Measurements from ENCODE around the gene RSPH4A. TPM values are rescaled to one million over a fixed set of nuclear protein-coding genes. Genes with fewer than 3 reads are reported as not detected.

The RSPH4A gene
- under 1 TPM in 1 of 2 donors, not detected in 1; 0.28 TPM for total RNA-seq

- Mint-ChIP-seq H3K9me3 (no peaks in the 10 kb centered on the region), H3K4me3 (peak within 1 kb of the TSS; percentile 89), H3K27ac (peak within 1 kb of the TSS; percentile 61), H3K4me1 (peaks cover 12% of the 10 kb centered on the region), H3K36me3 (ENCODE audit: low read depth) (no peaks in the 10 kb centered on the region), H3K27me3 (no peaks in the 10 kb centered on the region)
- ATAC-seq (replicated peaks), result peak; percentile 97
Observed at GRCh38 chr6:116615937-116616736, at the start of gene RSPH4A. RSPH4A (plus strand) TSS chr6:116616479; CDS start chr6:116616624, 145 bp downstream.

DNA sequence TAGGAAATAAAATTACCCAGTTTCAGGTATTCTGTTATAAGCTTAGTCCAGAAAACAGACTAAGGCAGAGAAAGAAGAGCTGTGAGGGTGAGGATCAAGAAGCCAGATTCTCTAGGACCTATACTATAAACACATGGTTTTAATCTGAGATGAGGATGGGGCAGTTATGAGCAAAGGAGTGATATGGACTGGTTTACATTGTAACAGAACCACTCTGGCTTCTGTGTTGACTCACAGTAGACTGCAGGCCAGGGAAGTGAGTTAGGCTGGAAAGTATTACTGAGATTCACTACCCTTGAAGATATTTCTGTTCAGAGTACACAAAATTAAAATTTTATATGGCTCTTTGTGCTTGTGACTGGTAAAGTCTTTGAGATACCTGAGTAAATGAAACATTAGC, 48.2 kb upstream of the RSPH4A start:
- no peak overlapping the region for H3K27ac Mint-ChIP-seq
- no peaks in the 10 kb centered on the region for H3K36me3 Mint-ChIP-seq (ENCODE audit: low read depth)
- H3K9me3 Mint-ChIP-seq, result no peaks in the 10 kb centered on the region
- no peaks in the 10 kb centered on the region for H3K27me3 Mint-ChIP-seq
- no peak overlapping the region for H3K4me3 Mint-ChIP-seq
- peaks cover 6% of the 10 kb centered on the region for H3K4me1 Mint-ChIP-seq
- no peak for ATAC-seq (replicated peaks)

GRCh38 chr6:116568821-116569755, 47.2 kb upstream of the RSPH4A start:
- no peak overlapping the region for H3K27ac Mint-ChIP-seq
- H3K4me3 Mint-ChIP-seq, result peak overlapping the region; percentile 93
- no peaks in the 10 kb centered on the region for H3K9me3 Mint-ChIP-seq

GRCh38 chr6:116570856-116571682, 45.2 kb upstream of the RSPH4A start, which contains the start of gene RWDD1:
RWDD1 (plus strand) TSS chr6:116571504; CDS start chr6:116571583, 79 bp downstream.
- H3K4me3 Mint-ChIP-seq, result peak within 1 kb of the TSS; percentile 93
- peak; percentile 95 for ATAC-seq (replicated peaks)
- peaks cover 13% of the 10 kb centered on the region for H3K4me1 Mint-ChIP-seq
- no peaks in the 10 kb centered on the region for H3K27me3 Mint-ChIP-seq
- H3K36me3 Mint-ChIP-seq (ENCODE audit: low read depth), result peaks cover 22% of the 10 kb centered on the region
- H3K27ac Mint-ChIP-seq, result peak within 1 kb of the TSS; percentile 98
- no peaks in the 10 kb centered on the region for H3K9me3 Mint-ChIP-seq

More at GRCh38 chr6:116568821-116569755, 47.2 kb upstream of the RSPH4A start:
- Mint-ChIP-seq H3K27me3 (no peaks in the 10 kb centered on the region), H3K36me3 (ENCODE audit: low read depth) (peaks cover 3% of the 10 kb centered on the region), H3K4me1 (peaks cover 9% of the 10 kb centered on the region)
- ATAC-seq (replicated peaks), result no peak

DNA sequence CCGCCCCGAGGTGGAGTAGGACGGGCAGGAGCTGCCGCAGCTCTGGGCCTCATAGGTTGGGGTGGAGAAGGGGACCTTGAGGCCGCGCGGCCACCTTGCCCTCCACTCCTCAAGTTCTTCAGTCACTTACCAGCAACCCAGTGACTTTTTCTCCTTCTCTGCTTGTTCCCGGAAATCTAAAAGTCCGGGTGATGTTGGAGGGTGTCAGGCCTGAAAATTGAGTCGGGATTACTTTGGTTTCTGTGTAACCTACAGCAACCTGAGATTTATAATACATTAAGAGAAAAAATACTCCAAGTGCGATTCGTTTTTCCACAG, 44.6 kb upstream of the RSPH4A start:
- peaks cover 17% of the 10 kb centered on the region for H3K4me1 Mint-ChIP-seq
- H3K27ac Mint-ChIP-seq, result peak overlapping the region; percentile 98
- no peaks in the 10 kb centered on the region for H3K9me3 Mint-ChIP-seq
- H3K27me3 Mint-ChIP-seq, result no peaks in the 10 kb centered on the region
- ATAC-seq (replicated peaks), result no peak
- H3K4me3 Mint-ChIP-seq, result peak overlapping the region; percentile 93
- H3K36me3 Mint-ChIP-seq (ENCODE audit: low read depth), result peaks cover 28% of the 10 kb centered on the region

DNA sequence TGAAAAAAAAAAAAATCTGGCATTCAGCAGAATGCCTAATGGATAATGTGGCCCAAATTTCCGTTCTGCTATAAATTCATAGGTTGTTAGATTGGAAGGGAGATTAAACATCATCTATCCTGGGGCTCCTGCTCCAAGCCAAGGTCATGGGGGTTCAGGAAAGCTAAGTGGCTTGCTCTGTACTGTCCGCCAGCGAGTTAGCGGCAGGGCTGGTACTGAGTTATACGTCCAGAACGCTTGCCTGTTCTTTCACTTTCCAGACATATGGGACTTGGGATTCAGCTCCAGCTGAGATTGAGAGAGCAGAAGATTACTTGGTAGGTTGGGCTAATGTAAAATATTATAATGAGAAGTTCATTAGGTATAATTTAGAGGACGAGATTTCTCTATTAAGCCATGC, 44.1 kb upstream of the RSPH4A start:
- ATAC-seq (replicated peaks), result no peak
- Mint-ChIP-seq H3K4me1 (peaks cover 20% of the 10 kb centered on the region), H3K27me3 (no peaks in the 10 kb centered on the region), H3K4me3 (peak overlapping the region; percentile 93), H3K9me3 (no peaks in the 10 kb centered on the region), H3K27ac (peak overlapping the region; percentile 98), H3K36me3 (ENCODE audit: low read depth) (peaks cover 33% of the 10 kb centered on the region)

- Mint-ChIP-seq H3K36me3 (ENCODE audit: low read depth) (peaks cover 55% of the 10 kb centered on the region), H3K9me3 (no peaks in the 10 kb centered on the region), H3K4me3 (no peak overlapping the region), H3K27ac (no peak overlapping the region), H3K27me3 (no peaks in the 10 kb centered on the region), H3K4me1 (peaks cover 25% of the 10 kb centered on the region)
- no peak for ATAC-seq (replicated peaks)
Observed at GRCh38 chr6:116575227-116575626, 41.1 kb upstream of the RSPH4A start.

- H3K9me3 Mint-ChIP-seq, result no peaks in the 10 kb centered on the region
- peak overlapping the region; percentile 13 for H3K27ac Mint-ChIP-seq
- H3K36me3 Mint-ChIP-seq (ENCODE audit: low read depth), result peaks cover 74% of the 10 kb centered on the region
- H3K27me3 Mint-ChIP-seq, result no peaks in the 10 kb centered on the region
- no peak for ATAC-seq (replicated peaks)
- peaks cover 25% of the 10 kb centered on the region for H3K4me1 Mint-ChIP-seq
- no peak overlapping the region for H3K4me3 Mint-ChIP-seq
Observed at GRCh38 chr6:116577486-116577885, 38.8 kb upstream of the RSPH4A start.

- H3K4me3 Mint-ChIP-seq, result no peak overlapping the region
- H3K9me3 Mint-ChIP-seq, result no peaks in the 10 kb centered on the region
- no peak for ATAC-seq (replicated peaks)
- no peak overlapping the region for H3K27ac Mint-ChIP-seq
- H3K27me3 Mint-ChIP-seq, result no peaks in the 10 kb centered on the region
- H3K36me3 Mint-ChIP-seq (ENCODE audit: low read depth), result peaks cover 83% of the 10 kb centered on the region
- peaks cover 20% of the 10 kb centered on the region for H3K4me1 Mint-ChIP-seq
Observed at GRCh38 chr6:116578335-116578734, 37.9 kb upstream of the RSPH4A start.

DNA sequence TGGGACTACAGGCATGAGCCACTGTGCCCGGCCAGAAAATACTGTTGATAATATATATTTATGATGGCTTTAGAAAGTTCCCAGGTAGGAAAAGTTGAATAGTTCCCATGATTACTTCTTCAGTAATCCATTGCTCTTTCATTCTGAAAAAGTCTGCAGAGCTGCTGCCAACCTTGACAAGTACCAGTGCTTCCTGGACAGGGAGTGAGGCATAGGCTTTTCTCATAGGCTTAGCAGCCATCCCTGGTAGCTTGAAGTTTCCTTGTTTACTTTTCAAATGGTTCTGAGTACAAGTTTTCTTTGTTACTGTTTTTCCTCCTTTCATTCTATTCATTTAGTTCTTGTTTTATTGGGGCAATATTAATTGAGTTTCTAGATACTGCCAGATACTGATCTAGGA, 37.1 kb upstream of the RSPH4A start:
- Mint-ChIP-seq H3K4me3 (no peak overlapping the region), H3K4me1 (peaks cover 16% of the 10 kb centered on the region), H3K27ac (peak overlapping the region; percentile 38), H3K27me3 (no peaks in the 10 kb centered on the region), H3K36me3 (ENCODE audit: low read depth) (peaks cover 87% of the 10 kb centered on the region), H3K9me3 (no peaks in the 10 kb centered on the region)
- no peak for ATAC-seq (replicated peaks)

DNA sequence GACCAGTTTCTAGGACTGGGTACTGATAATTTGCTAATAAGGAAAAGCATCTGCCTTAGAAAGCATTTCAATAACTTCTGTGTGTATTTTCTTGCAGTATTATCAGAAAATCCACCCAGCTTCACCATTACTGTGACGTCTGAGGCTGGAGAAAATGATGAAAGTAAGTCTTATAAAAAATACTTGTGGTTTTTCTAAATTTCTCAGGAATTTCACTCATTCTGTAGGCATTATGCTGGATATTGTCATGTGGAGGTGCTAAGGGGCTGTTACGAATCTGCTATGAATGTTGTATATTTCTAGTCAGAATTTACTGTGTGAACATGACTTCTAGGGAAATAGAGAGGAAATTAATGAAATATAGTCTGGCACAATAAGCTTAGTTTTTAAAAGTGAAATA, 36.1 kb upstream of the RSPH4A start:
- ATAC-seq (replicated peaks), result no peak
- peaks cover 87% of the 10 kb centered on the region for H3K36me3 Mint-ChIP-seq (ENCODE audit: low read depth)

DNA sequence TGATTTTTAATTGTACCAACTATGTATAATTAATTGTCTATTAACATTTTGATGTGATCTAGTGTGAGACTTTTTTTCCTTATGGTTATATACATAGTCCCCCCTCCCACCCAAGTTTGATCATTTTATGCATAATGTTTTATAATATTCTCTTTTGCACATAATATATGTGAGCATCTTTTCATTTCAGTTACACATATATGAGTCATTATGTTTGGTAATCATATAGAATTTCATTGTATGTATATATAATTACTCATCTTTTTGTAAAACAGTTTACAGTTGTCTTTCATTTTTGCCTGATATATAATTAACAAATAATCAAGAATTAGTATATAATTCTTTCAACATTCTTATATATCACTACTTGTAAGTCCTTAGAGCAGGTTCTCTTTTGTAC, 30.0 kb upstream of the RSPH4A start:
- no peak overlapping the region for H3K4me3 Mint-ChIP-seq
- H3K9me3 Mint-ChIP-seq, result no peaks in the 10 kb centered on the region
- ATAC-seq (replicated peaks), result no peak
- H3K36me3 Mint-ChIP-seq (ENCODE audit: low read depth), result peaks cover 96% of the 10 kb centered on the region
- no peaks in the 10 kb centered on the region for H3K4me1 Mint-ChIP-seq
- H3K27me3 Mint-ChIP-seq, result no peaks in the 10 kb centered on the region
- H3K27ac Mint-ChIP-seq, result no peak overlapping the region

More for the DNA sequence above, 36.1 kb upstream of the RSPH4A start:
- H3K4me3 Mint-ChIP-seq, result no peak overlapping the region
- no peaks in the 10 kb centered on the region for H3K9me3 Mint-ChIP-seq
- H3K27me3 Mint-ChIP-seq, result no peaks in the 10 kb centered on the region
- no peak overlapping the region for H3K27ac Mint-ChIP-seq
- peaks cover 12% of the 10 kb centered on the region for H3K4me1 Mint-ChIP-seq

GRCh38 chr6:116586738-116587137, 29.5 kb upstream of the RSPH4A start:
- Mint-ChIP-seq H3K4me3 (no peak overlapping the region), H3K27ac (no peak overlapping the region), H3K4me1 (no peaks in the 10 kb centered on the region), H3K9me3 (no peaks in the 10 kb centered on the region), H3K27me3 (no peaks in the 10 kb centered on the region), H3K36me3 (ENCODE audit: low read depth) (peaks cover 96% of the 10 kb centered on the region)
- ATAC-seq (replicated peaks), result no peak

DNA sequence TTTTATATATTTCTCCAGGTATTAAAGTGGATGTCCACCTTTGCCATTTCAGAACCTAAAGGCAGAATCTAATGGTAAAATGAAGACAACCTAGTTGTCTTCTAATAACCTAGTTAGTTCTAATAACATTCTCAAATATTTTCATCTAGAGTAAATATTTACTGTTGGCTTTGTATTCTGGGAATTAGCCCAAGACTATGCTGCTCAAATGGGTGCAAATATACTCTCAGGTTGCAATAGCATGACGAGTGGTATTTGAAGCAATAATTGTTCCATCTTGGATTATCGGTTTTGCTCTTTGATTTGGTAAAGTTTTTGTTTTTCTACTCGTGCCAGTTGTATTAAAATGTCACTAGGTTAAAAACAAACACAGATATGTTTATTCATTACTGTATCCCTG, 21.0 kb upstream of the RSPH4A start:
- no peak overlapping the region for H3K4me3 Mint-ChIP-seq
- peaks cover 87% of the 10 kb centered on the region for H3K36me3 Mint-ChIP-seq (ENCODE audit: low read depth)
- H3K9me3 Mint-ChIP-seq, result no peaks in the 10 kb centered on the region
- H3K27ac Mint-ChIP-seq, result no peak overlapping the region
- no peak for ATAC-seq (replicated peaks)
- no peaks in the 10 kb centered on the region for H3K4me1 Mint-ChIP-seq
- no peaks in the 10 kb centered on the region for H3K27me3 Mint-ChIP-seq

All from activated T-helper 17 cell treated with anti-CD3 and anti-CD28 coated beads, Interleukin-2, amount 50 U/mL, for 72 hours (primary cell).